HEK293T (cell line): ENCODE results near the gene IL17RE.
"Not testable (repeated sequence)": the region's sequence is repeated elsewhere in the genome, so short reads cannot be mapped to it uniquely, and the experiment has no call there.

Experiments
- CTCF ChIA-PET: fragments of 350-600 bp; formaldehyde crosslinking; extraction: SDS; loops from one replicate; lab custom pipeline; 2021; ENCODE audit warnings: antibody characterized with exemption, inconsistent platforms; lab: Yijun Ruan, JAX
- POLR2A ChIA-PET: fragments of 350-600 bp; formaldehyde crosslinking; extraction: SDS; loops from one replicate; lab custom pipeline; 2020; ENCODE audit warnings: antibody characterized with exemption, inconsistent platforms; lab: Yijun Ruan, JAX
- DNase-seq: peaks from one replicate; pipeline ENCODE4 v3.0.0; 2012; ENCODE audit warnings: mixed read lengths; ENCODE audit errors: extremely low spot score
- ARNT ChIP-seq: fragments of 450-650 bp; IDR thresholded peaks from 2 replicates; pipeline ENCODE4 v1.6.1; 2017; ENCODE audit warnings: mild to moderate bottlenecking
- BHLHE40 ChIP-seq: fragments of 450-650 bp; IDR thresholded peaks from 2 replicates; pipeline ENCODE4 v1.6.1; 2016; ENCODE audit warnings: mild to moderate bottlenecking, moderate library complexity, borderline replicate concordance
- CTBP1 ChIP-seq: fragments of 450-650 bp; IDR thresholded peaks from 2 replicates; pipeline ENCODE4 v1.6.1; 2016; ENCODE audit warnings: borderline replicate concordance
- ELF4 ChIP-seq: fragments of 450-650 bp; IDR thresholded peaks from 2 replicates; pipeline ENCODE4 v1.6.1; 2017; ENCODE audit warnings: antibody characterized with exemption
- FOXA1 ChIP-seq: fragments of 450-650 bp; IDR thresholded peaks from 2 replicates; pipeline ENCODE4 v1.6.1; 2016; ENCODE audit warnings: mild to moderate bottlenecking
- FOXK2 ChIP-seq: fragments of 450-650 bp; IDR thresholded peaks from 2 replicates; pipeline ENCODE4 v1.6.1; 2016; ENCODE audit warnings: mild to moderate bottlenecking
- FOXM1 ChIP-seq: fragments of 450-650 bp; IDR thresholded peaks from 2 replicates; pipeline ENCODE4 v1.6.1; 2017; ENCODE audit warnings: mild to moderate bottlenecking, borderline replicate concordance
- HDGF ChIP-seq: fragments of 450-650 bp; IDR thresholded peaks from 2 replicates; pipeline ENCODE4 v1.6.1; 2017; ENCODE audit warnings: antibody characterized with exemption, borderline replicate concordance
- L3MBTL2 ChIP-seq: fragments of 450-650 bp; conservative IDR thresholded peaks from 2 replicates; pipeline ENCODE4 v1.6.1; 2016; ENCODE audit warnings: mild to moderate bottlenecking
- LEF1 ChIP-seq: fragments of 450-650 bp; IDR thresholded peaks from 2 replicates; pipeline ENCODE4 v1.6.1; 2017; ENCODE audit warnings: mild to moderate bottlenecking, borderline replicate concordance
- NFRKB ChIP-seq: fragments of 450-650 bp; IDR thresholded peaks from 2 replicates; pipeline ENCODE4 v1.6.1; 2016; ENCODE audit warnings: mild to moderate bottlenecking, moderate library complexity
- PKNOX1 ChIP-seq: fragments of 450-650 bp; IDR thresholded peaks from 2 replicates; pipeline ENCODE4 v1.6.1; 2016
- SP1 ChIP-seq: fragments of 450-650 bp; IDR thresholded peaks from 2 replicates; pipeline ENCODE4 v1.6.1; 2017
- SUZ12 ChIP-seq: fragments of 450-650 bp; IDR thresholded peaks from 2 replicates; pipeline ENCODE4 v1.6.1; 2016; ENCODE audit warnings: mild to moderate bottlenecking
- TARDBP ChIP-seq: fragments of 450-650 bp; IDR thresholded peaks from 2 replicates; pipeline ENCODE4 v1.6.1; 2016
- ZNF384 ChIP-seq: fragments of 450-650 bp; IDR thresholded peaks from 2 replicates; pipeline ENCODE4 v1.6.1; 2016

Gene IL17RE

GRCh38 chr3:9902372-9903237 lies at the start of gene IL17RE:
IL17RE (plus strand) TSS chr3:9902848; CDS start chr3:9902933, 85 bp downstream.
- DNase-seq = no peak
- CTCF ChIA-PET = interaction anchor here (0.7 to 1.1 kb wide), 2 partner anchors 11 to 30 kb away, joined by 3 read pairs; no protein-coding TSS in a partner anchor
- TF ChIP-seq FOXK2 (no peak), ELF4 (no peak), PKNOX1 (no peak), ZNF384 (no peak), LEF1 (no peak)
- POLR2A ChIA-PET = interaction anchor here (0.9 to 1.6 kb wide), 5 partner anchors 9 to 123 kb away, joined by 3 to 6 read pairs (median 3); partner anchors contain the start of gene CRELD1

- CTCF ChIA-PET = interaction anchor here (0.6 kb wide), 1 partner anchor 15 kb away, joined by 3 read pairs; no protein-coding TSS in a partner anchor
- DNase-seq = not testable (repeated sequence)
- POLR2A ChIA-PET = interaction anchor here (0.6 kb wide), 1 partner anchor 259 kb away, joined by 3 read pairs; no protein-coding TSS in a partner anchor
Measured at GRCh38 chr3:9854291-9854940, 48.2 kb upstream of the IL17RE start.

- POLR2A ChIA-PET = no interaction called here
- CTCF ChIA-PET = no interaction called here
- DNase-seq = no peak
- TF ChIP-seq SUZ12 (no peak), ARNT (no peak), CTBP1 (no peak), ELF4 (no peak), FOXK2 (no peak), FOXA1 (no peak), PKNOX1 (no peak), HDGF (no peak), TARDBP (no peak)
Measured at GRCh38 chr3:9855594-9855993, 47.1 kb upstream of the IL17RE start.

GRCh38 chr3:9859530-9860025 lies 43.1 kb upstream of the IL17RE start:
- no peak for TF ChIP-seq HDGF
- TF ChIP-seq SP1 = no peak
- no peak for TF ChIP-seq FOXA1
- TF ChIP-seq PKNOX1 = no peak
- no peak for TF ChIP-seq FOXK2
- no peak for TF ChIP-seq L3MBTL2
- TF ChIP-seq ELF4 = no peak
- TF ChIP-seq BHLHE40 = no peak
- no peak for TF ChIP-seq NFRKB
- no peak for TF ChIP-seq ZNF384
- no peak for DNase-seq
- POLR2A ChIA-PET = no interaction called here
- CTCF ChIA-PET = no interaction called here

GRCh38 chr3:9861201-9861600 lies 41.4 kb upstream of the IL17RE start:
- POLR2A ChIA-PET = interaction anchor here (1.0 kb wide), 1 partner anchor 17 kb away, joined by 4 read pairs; the partner anchor contains the start of gene RPUSD3
- TF ChIP-seq NFRKB (no peak), L3MBTL2 (no peak), ELF4 (no peak), PKNOX1 (peak; percentile 53; the same call in 1 of the 2 replicates), SP1 (no peak)
- CTCF ChIA-PET = no interaction called here

GRCh38 chr3:9861626-9862130 lies 41.0 kb upstream of the IL17RE start:
- TF ChIP-seq ELF4 = no peak
- no peak for TF ChIP-seq FOXK2
- TF ChIP-seq NFRKB = no peak
- no peak for TF ChIP-seq HDGF
- TF ChIP-seq ZNF384 = no peak
- no peak for TF ChIP-seq FOXM1
- no peak for TF ChIP-seq ARNT
- POLR2A ChIA-PET = interaction anchor here (1.0 kb wide), 1 partner anchor 18 kb away, joined by 4 read pairs; the partner anchor contains the start of gene RPUSD3
- CTCF ChIA-PET = no interaction called here
- no peak for DNase-seq

More at GRCh38 chr3:9861201-9861600, 41.4 kb upstream of the IL17RE start:
- DNase-seq = no peak
